GM19467 (cell line): ENCODE measurements around the gene SLC25A39.

Source experiments
- ATAC-seq: cut with Tn5 transposase; IDR thresholded peaks from one replicate; pipeline ENCODE4 v1.9.1; 2021; ENCODE audit warnings: mild to moderate bottlenecking, moderate library complexity; ENCODE audit not compliant: unreplicated experiment

The SLC25A39 gene

GRCh38 chr17:44280392-44280937 is 44.2 kb downstream of the SLC25A39 start:
- no peak for ATAC-seq

DNA sequence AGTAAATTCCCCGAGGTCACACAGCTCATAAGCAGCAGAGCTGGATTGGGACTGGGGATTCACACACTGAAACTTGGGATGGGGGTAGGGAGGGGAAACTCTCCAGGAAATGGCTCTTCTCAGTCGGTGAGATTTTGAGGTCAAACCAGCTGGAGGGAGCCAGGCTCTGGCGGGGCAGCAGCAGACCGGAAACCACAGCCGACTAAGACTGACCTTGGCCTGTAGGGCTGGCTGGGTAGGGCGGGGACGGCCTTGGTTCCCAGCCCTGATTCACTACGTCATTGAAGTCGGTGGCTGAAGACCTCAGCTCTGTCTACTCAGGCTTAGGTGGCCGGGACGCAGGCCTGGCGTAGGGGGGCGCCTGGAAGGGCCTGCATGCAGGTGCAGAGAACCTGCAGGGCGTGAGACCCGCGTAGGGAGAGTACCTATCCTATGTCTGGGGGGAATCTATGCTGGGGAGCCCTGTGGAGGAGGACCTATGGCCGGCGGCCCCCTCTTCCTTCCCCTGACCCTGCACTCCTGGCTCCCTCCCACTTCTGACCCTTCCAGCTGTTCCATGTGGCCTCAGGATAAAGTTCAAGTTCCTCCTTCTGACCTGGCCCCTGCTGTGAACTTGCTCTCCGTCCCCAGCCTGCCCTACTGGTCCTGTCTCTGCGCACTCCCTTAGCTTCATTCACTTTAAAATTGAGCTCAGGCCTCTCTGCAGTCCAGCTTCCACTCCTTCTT is 44.8 kb downstream of the SLC25A39 start:
- ATAC-seq, result peak; percentile 82

GRCh38 chr17:44279346-44279665 is 45.3 kb downstream of the SLC25A39 start:
- no peak for ATAC-seq

DNA sequence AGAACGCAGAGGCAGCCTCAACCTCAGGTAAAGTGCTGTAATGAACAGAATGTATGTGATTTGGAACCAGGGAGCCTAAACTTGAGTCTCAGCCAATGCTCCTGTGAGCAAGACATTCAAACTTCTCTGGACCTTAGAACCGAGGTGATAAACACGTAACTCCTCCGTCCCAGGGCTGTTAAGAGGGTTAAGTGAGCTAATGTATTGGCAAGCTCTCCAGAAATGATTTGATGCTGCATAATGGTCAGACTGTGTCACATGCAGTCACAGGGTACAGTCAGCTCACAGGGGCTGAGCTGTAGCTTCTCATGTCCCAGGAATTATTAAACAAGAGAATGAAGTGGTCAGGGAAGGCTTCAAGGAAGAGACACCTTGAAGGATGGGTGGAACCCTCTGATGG is 46.6 kb downstream of the SLC25A39 start:
- ATAC-seq, result no peak

DNA sequence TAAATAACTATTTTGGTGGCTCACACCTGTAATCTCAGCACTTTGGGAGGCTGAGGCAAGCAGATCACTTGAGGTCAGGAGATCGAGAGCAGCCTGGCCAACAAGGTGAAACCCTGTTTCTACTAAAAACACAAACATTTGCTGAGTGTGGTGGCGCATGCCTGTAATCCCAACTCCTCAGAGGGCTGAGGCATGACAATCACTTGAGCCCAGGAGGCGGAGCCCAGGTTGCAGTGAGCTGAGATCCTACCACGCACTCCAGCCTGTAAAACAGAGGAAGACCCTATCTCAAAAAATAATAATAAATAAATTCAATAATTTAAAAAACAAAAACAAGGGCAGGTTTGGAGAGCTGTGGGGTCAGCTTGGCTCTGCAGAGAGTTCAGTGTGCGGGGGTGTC is 51.0 kb downstream of the SLC25A39 start:
- no peak for ATAC-seq

DNA sequence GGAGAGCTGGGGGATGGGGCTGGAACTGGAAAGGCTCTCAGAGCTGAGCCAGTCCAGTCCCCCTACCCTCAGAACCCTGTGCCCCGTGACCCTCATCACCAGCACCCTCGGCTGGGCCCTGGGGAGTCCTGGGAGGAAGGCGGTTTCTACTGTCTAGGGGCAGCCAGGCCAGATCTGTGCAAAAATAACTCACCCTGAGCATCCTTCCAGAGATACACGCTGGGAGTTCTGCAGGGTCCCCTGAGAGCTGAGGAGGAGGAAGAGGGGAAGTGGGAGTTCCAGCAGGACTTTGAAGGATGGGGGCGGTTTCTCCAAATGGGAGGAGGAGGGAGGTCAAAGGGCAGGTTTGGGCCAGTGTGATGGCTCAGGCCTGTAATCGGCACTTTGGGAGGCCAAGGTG is 51.7 kb downstream of the SLC25A39 start:
- no peak for ATAC-seq

- no peak for ATAC-seq
These were observed 52.2 kb downstream of the SLC25A39 start for GRCh38 chr17:44272321-44272951.
